Esophagus muscularis mucosa (tissue), 3 donors: ENCODE data around the gene PPID.

Source experiments
- POLR2A ChIP-seq: fragments of 450-650 bp; IDR thresholded peaks from one replicate; pipeline ENCODE4 v1.6.1; 2017; ENCODE audit warnings: antibody characterized with exemption, moderate library complexity, mild to moderate bottlenecking, low read depth
- TF ChIP-seq, protein P1 (sequence below), 3 experiments: fragments of 200-600 bp in 2 of 3; fragments of 450-650 bp in 1 of 3; sonication (generic) in 2 of 3; IDR thresholded peaks; one replicate each; pipeline ENCODE4 v1.5.1; 2017 to 2019; ENCODE audit warnings: antibody characterized with exemption in 3 of 3, mild to moderate bottlenecking in 2 of 3, moderate library complexity in 1 of 3

DNA sequence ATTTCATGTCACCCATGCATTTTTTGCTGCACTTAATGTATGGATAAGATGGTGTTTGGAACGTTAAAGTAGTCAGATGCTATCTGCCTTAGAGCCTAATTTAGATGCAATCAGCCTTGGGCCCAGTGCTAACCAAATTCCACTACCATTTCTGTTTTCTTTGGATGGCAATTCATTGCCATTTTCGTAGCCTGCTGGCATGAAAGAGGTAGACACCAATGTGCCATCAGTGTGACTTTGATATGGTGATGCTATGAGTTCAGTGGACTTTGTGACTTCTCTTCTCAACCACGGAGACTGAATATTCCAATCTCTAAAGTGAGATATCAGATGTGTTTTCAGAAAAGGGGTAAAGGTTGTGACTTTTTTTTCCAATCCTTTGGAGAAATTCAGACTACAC lies 49.6 kb downstream of the PPID start:
- TF ChIP-seq, protein P1, sequence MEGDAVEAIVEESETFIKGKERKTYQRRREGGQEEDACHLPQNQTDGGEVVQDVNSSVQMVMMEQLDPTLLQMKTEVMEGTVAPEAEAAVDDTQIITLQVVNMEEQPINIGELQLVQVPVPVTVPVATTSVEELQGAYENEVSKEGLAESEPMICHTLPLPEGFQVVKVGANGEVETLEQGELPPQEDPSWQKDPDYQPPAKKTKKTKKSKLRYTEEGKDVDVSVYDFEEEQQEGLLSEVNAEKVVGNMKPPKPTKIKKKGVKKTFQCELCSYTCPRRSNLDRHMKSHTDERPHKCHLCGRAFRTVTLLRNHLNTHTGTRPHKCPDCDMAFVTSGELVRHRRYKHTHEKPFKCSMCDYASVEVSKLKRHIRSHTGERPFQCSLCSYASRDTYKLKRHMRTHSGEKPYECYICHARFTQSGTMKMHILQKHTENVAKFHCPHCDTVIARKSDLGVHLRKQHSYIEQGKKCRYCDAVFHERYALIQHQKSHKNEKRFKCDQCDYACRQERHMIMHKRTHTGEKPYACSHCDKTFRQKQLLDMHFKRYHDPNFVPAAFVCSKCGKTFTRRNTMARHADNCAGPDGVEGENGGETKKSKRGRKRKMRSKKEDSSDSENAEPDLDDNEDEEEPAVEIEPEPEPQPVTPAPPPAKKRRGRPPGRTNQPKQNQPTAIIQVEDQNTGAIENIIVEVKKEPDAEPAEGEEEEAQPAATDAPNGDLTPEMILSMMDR (IDR thresholded peaks at IDR 0.05): no peak
- TF ChIP-seq POLR2A: no peak
